8988T (cell line): ENCODE data around the gene PTGS2.
"Not testable (repeated sequence)": the region's sequence is repeated elsewhere in the genome, so short reads cannot be mapped to it uniquely, and the experiment has no call there.

ENCODE experiments used
- DNase-seq: peaks from one replicate; pipeline ENCODE4 v3.0.0; 2011

The PTGS2 gene

GRCh38 chr1:186669784-186670183, 10.4 kb downstream of the PTGS2 start:
- not testable (repeated sequence) for DNase-seq

GRCh38 chr1:186664217-186664616, 16.0 kb downstream of the PTGS2 start:
- not testable (repeated sequence) for DNase-seq

GRCh38 chr1:186662752-186663151, 17.5 kb downstream of the PTGS2 start:
- no peak for DNase-seq

- DNase-seq = no peak
Observed at GRCh38 chr1:186659890-186660341, 20.3 kb downstream of the PTGS2 start.

GRCh38 chr1:186658999-186659398, 21.2 kb downstream of the PTGS2 start:
- DNase-seq = no peak

GRCh38 chr1:186657481-186657880, 22.7 kb downstream of the PTGS2 start:
- DNase-seq = no peak

- no peak for DNase-seq
Observed at GRCh38 chr1:186655876-186656275, 24.3 kb downstream of the PTGS2 start.

GRCh38 chr1:186654741-186655140, 25.5 kb downstream of the PTGS2 start:
- DNase-seq = no peak

- no peak for DNase-seq
Observed at GRCh38 chr1:186653312-186653711, 26.9 kb downstream of the PTGS2 start.

- no peak for DNase-seq
Observed at GRCh38 chr1:186648613-186649012, 31.6 kb downstream of the PTGS2 start.

- not testable (repeated sequence) for DNase-seq
Observed at GRCh38 chr1:186647985-186648384, 32.2 kb downstream of the PTGS2 start.

GRCh38 chr1:186643614-186644013, 36.6 kb downstream of the PTGS2 start:
- DNase-seq = no peak

GRCh38 chr1:186637567-186637966, 42.7 kb downstream of the PTGS2 start:
- not testable (repeated sequence) for DNase-seq

- DNase-seq = no peak
Observed at GRCh38 chr1:186636786-186637185, 43.4 kb downstream of the PTGS2 start.

GRCh38 chr1:186634511-186634910, 45.7 kb downstream of the PTGS2 start:
- no peak for DNase-seq

GRCh38 chr1:186633116-186633515, 47.1 kb downstream of the PTGS2 start:
- no peak for DNase-seq

GRCh38 chr1:186629341-186629740, 50.9 kb downstream of the PTGS2 start:
- DNase-seq = no peak

GRCh38 chr1:186628910-186629309, 51.3 kb downstream of the PTGS2 start:
- no peak for DNase-seq

GRCh38 chr1:186627019-186627418, 53.2 kb downstream of the PTGS2 start:
- DNase-seq = no peak

GRCh38 chr1:186626356-186626932, 53.8 kb downstream of the PTGS2 start:
- DNase-seq = no peak

- DNase-seq = no peak
Observed at GRCh38 chr1:186623551-186623950, 56.7 kb downstream of the PTGS2 start.
